HCT116 (cell line): Measurements from ENCODE around the gene SEMA4D.

Experiments
- CEBPB ChIP-seq: IDR thresholded peaks from 2 replicates; pipeline ENCODE4 v1.6.1; 2012; ENCODE audit warnings: low read depth
- CTCF ChIP-seq, 3 experiments: fragments of 200-600 bp in 1 of 3; sonication (generic) in 1 of 3; IDR thresholded peaks in 2 of 3; conservative IDR thresholded peaks in 1 of 3; 2 replicates each; pipeline ENCODE4 v1.5.1; 2012 to 2017; ENCODE audit warnings: low read depth in 2 of 3, low read length in 2 of 3, antibody characterized with exemption in 1 of 3, borderline replicate concordance in 1 of 3, control low read depth in 1 of 3, mild to moderate bottlenecking in 1 of 3, mixed read lengths in 1 of 3, mixed run types in 1 of 3, moderate library complexity in 1 of 3; ENCODE audit not compliant: insufficient read depth in 1 of 3
- EZH2 ChIP-seq: fragments of 200-600 bp; sonication (generic); IDR thresholded peaks from 2 replicates; pipeline ENCODE4 v1.6.1; 2017; ENCODE audit warnings: antibody characterized with exemption, mixed run types
- JUND ChIP-seq: IDR thresholded peaks from 2 replicates; pipeline ENCODE4 v1.6.1; 2012
- POLR2A ChIP-seq: IDR thresholded peaks from 2 replicates; pipeline ENCODE4 v1.7.0; 2011; ENCODE audit warnings: borderline replicate concordance; ENCODE audit not compliant: insufficient read depth, insufficient read length; ENCODE audit errors: extremely low read depth
- POLR2AphosphoS5 ChIP-seq: IDR thresholded peaks from 2 replicates; pipeline ENCODE4 v1.6.1; 2011; ENCODE audit warnings: mild to moderate bottlenecking, low read depth, low read length, moderate library complexity
- RAD21 ChIP-seq: IDR thresholded peaks from 2 replicates; pipeline ENCODE4 v1.6.1; 2012; ENCODE audit warnings: low read depth, mild to moderate bottlenecking
- REST ChIP-seq: IDR thresholded peaks from 2 replicates; pipeline ENCODE4 v1.6.1; 2012; ENCODE audit warnings: low read depth
- SIN3A ChIP-seq: IDR thresholded peaks from 2 replicates; pipeline ENCODE4 v1.6.1; 2012; ENCODE audit warnings: low read depth
- TCF7L2 ChIP-seq: IDR thresholded peaks from 2 replicates; pipeline ENCODE4 v1.7.0; 2011; ENCODE audit warnings: borderline replicate concordance, inconsistent platforms; ENCODE audit not compliant: insufficient read depth, insufficient read length; ENCODE audit errors: extremely low read depth

GRCh38 chr9:89370593-89370992 is 127.3 kb downstream of the SEMA4D start:
- no peak for TF ChIP-seq POLR2A
- no peak for TF ChIP-seq SIN3A
- no peak for TF ChIP-seq EZH2
- TF ChIP-seq CTCF (IDR thresholded peaks at IDR 0.05 in 2 of 3, conservative IDR thresholded peaks at IDR 0.05 in 1 of 3; ENCODE audit: borderline replicate concordance in 1 of 3, insufficient read depth in 1 of 3, low read depth in 2 of 3, low read length in 2 of 3), result no peak
- no peak for TF ChIP-seq POLR2AphosphoS5
- no peak for TF ChIP-seq RAD21
- no peak for TF ChIP-seq JUND
- no peak for TF ChIP-seq REST
- TF ChIP-seq TCF7L2, result no peak
- no peak for TF ChIP-seq CEBPB
